H1 (cell line): Measurements from ENCODE around the gene ITPR1. TPM values are rescaled to one million over a fixed set of nuclear protein-coding genes. Genes with fewer than 3 reads are reported as not detected.

Experiments
- CTCF ChIA-PET: fragments of 300-600 bp; sonication (Branson Sonifier 250); formaldehyde crosslinking; loops from one replicate; lab custom pipeline; 2021; ENCODE audit not compliant: partially characterized antibody; lab: Charles Lee
- POLR2A ChIA-PET: fragments of 300-600 bp; sonication (Branson Sonifier 250); formaldehyde crosslinking; loops from one replicate; lab custom pipeline; 2021; ENCODE audit warnings: inconsistent platforms; ENCODE audit not compliant: partially characterized antibody; lab: Charles Lee
- DNase-seq, 2 experiments: peaks; one replicate each; pipeline versions ENCODE4 v3.0.0 to v3.0.0-alpha.2; 2010 to 2022; ENCODE audit warnings: low spot score in 2 of 2, low read depth in 1 of 2, mixed read lengths in 1 of 2
- FAIRE-seq: peaks from 2 replicates; lab custom pipeline; 2011; peaks lifted over from hg19 to GRCh38; lab: Jason Lieb, UNC
- H2AFZ ChIP-seq: 2 replicates; pipeline ENCODE4 v1.8.1; 2012; ENCODE audit warnings: low read length, inconsistent platforms
- H2AK5ac ChIP-seq: 2 replicates; pipeline ENCODE4 v1.6.1; 2013; ENCODE audit warnings: low read depth, low read length
- H2BK120ac ChIP-seq: replicated peaks from 2 replicates; pipeline ENCODE3; 2013; ENCODE audit warnings: low read depth, low read length, inconsistent platforms
- H2BK12ac ChIP-seq: 2 replicates; pipeline ENCODE4 v1.6.1; 2013; ENCODE audit warnings: low read depth, low read length
- H2BK15ac ChIP-seq: 2 replicates; pipeline ENCODE4 v1.6.1; 2013; ENCODE audit warnings: low read length
- H2BK20ac ChIP-seq: 2 replicates; pipeline ENCODE4 v1.6.1; 2013; ENCODE audit warnings: low read length
- H2BK5ac ChIP-seq: 2 replicates; pipeline ENCODE4 v1.6.1; 2013; ENCODE audit warnings: low read depth, low read length
- H3K14ac ChIP-seq: 2 replicates; pipeline ENCODE4 v1.6.1; 2013; ENCODE audit warnings: inconsistent platforms; ENCODE audit not compliant: insufficient read length
- H3K18ac ChIP-seq: 2 replicates; pipeline ENCODE4 v1.6.1; 2013; ENCODE audit warnings: low read length; ENCODE audit errors: extremely low read depth
- H3K23ac ChIP-seq: 2 replicates; pipeline ENCODE4 v1.6.1; 2013; ENCODE audit warnings: inconsistent platforms; ENCODE audit not compliant: insufficient read length
- H3K23me2 ChIP-seq: 2 replicates; pipeline ENCODE4 v1.6.1; 2013; ENCODE audit warnings: low read depth, low read length
- H3K27ac ChIP-seq: 2 replicates; pipeline ENCODE4 v1.6.1; 2011; ENCODE audit warnings: low read depth, low read length, inconsistent platforms
- H3K27me3 ChIP-seq, 4 experiments: replicated peaks in 1 of 4; 1 replicate in 1 of 4; 2 replicates in 3 of 4; pipeline versions ENCODE4 v1.6.1 to v1.8.1; 2011 to 2013; ENCODE audit warnings: low read length in 3 of 4, mild to moderate bottlenecking in 3 of 4, inconsistent platforms in 2 of 4, mixed read lengths in 2 of 4, moderate library complexity in 1 of 4; ENCODE audit not compliant: control insufficient read depth in 3 of 4, insufficient read depth in 3 of 4; ENCODE audit errors: extremely low read depth in 1 of 4
- H3K36me3 ChIP-seq, 4 experiments: 2 replicates each; pipeline versions ENCODE4 v1.6.1 to v1.8.1; 2011 to 2013; ENCODE audit warnings: mild to moderate bottlenecking in 4 of 4, low read length in 3 of 4, moderate library complexity in 2 of 4, control low read depth in 1 of 4, inconsistent platforms in 1 of 4; ENCODE audit not compliant: insufficient read depth in 4 of 4, control insufficient read depth in 2 of 4
- H3K4ac ChIP-seq: replicated peaks from 2 replicates; pipeline ENCODE3; 2013; ENCODE audit warnings: low read length, low read depth, mixed read lengths, inconsistent platforms; ENCODE audit not compliant: insufficient read length
- H3K4me1 ChIP-seq, 4 experiments: replicated peaks in 1 of 4; 1 replicate in 1 of 4; 2 replicates in 3 of 4; pipeline versions ENCODE4 v1.6.1 to v1.8.1; 2011 to 2013; ENCODE audit warnings: low read length in 3 of 4, inconsistent platforms in 2 of 4, mixed read lengths in 1 of 4; ENCODE audit not compliant: insufficient read depth in 4 of 4, control insufficient read depth in 3 of 4
- H3K4me2 ChIP-seq, 2 experiments: 2 replicates each; pipeline versions ENCODE4 v1.6.1 to v1.8.1; 2011 to 2013; ENCODE audit warnings: low read depth in 2 of 2, low read length in 2 of 2, control low read depth in 1 of 2, inconsistent platforms in 1 of 2, mild to moderate bottlenecking in 1 of 2; ENCODE audit not compliant: insufficient read depth in 1 of 2
- H3K4me3 ChIP-seq, 4 experiments: fragments of 200-600, 300-600 bp in 1 of 4; sonication (generic), shearing (Covaris generic), sonication (Bioruptor Twin) in 1 of 4; 2 replicates each; pipeline versions ENCODE4 v1.5.1 to v1.8.1; 2011 to 2016; ENCODE audit warnings: low read length in 4 of 4, low read depth in 3 of 4, control low read depth in 2 of 4, inconsistent platforms in 2 of 4, mild to moderate bottlenecking in 2 of 4, mixed read lengths in 1 of 4, moderate library complexity in 1 of 4; ENCODE audit not compliant: insufficient read depth in 2 of 4; ENCODE audit errors: extremely low read depth in 1 of 4
- H3K56ac ChIP-seq: replicated peaks from 2 replicates; pipeline ENCODE3; 2013; ENCODE audit warnings: low read depth, mild to moderate bottlenecking, mixed read lengths, low read length, inconsistent platforms; ENCODE audit not compliant: insufficient read length
- H3K79me1 ChIP-seq: 2 replicates; pipeline ENCODE4 v1.6.1; 2013; ENCODE audit warnings: low read depth, low read length, control low read depth
- H3K79me2 ChIP-seq, 2 experiments: 2 replicates each; pipeline versions ENCODE4 v1.6.1 to v1.8.1; 2012 to 2013; ENCODE audit warnings: low read length in 2 of 2, mild to moderate bottlenecking in 2 of 2, inconsistent platforms in 1 of 2; ENCODE audit not compliant: insufficient read depth in 2 of 2, control insufficient read depth in 1 of 2
- H3K9ac ChIP-seq, 4 experiments: replicated peaks in 1 of 4; 1 replicate in 1 of 4; 2 replicates in 3 of 4; pipeline versions ENCODE4 v1.6.1 to v1.8.1; 2011 to 2013; ENCODE audit warnings: low read depth in 3 of 4, low read length in 3 of 4, control low read depth in 2 of 4, mild to moderate bottlenecking in 2 of 4, moderate library complexity in 2 of 4, inconsistent platforms in 1 of 4; ENCODE audit errors: extremely low read depth in 1 of 4
- H3K9me3 ChIP-seq, 2 experiments: 2 replicates each; pipeline versions ENCODE4 v1.6.1 to v1.8.1; 2012 to 2013; ENCODE audit warnings: mild to moderate bottlenecking in 2 of 2, moderate library complexity in 2 of 2, control low read depth in 1 of 2, inconsistent platforms in 1 of 2, low read depth in 1 of 2, low read length in 1 of 2, mixed read lengths in 1 of 2; ENCODE audit not compliant: insufficient read depth in 2 of 2
- H4K20me1 ChIP-seq, 2 experiments: replicated peaks in 1 of 2; 2 replicates each; pipeline versions ENCODE3 to v1.8.1; 2011 to 2013; ENCODE audit warnings: inconsistent platforms in 2 of 2, low read length in 2 of 2, mild to moderate bottlenecking in 1 of 2; ENCODE audit not compliant: insufficient read depth in 2 of 2, control insufficient read depth in 1 of 2
- H4K5ac ChIP-seq: 2 replicates; pipeline ENCODE4 v1.6.1; 2013; ENCODE audit warnings: low read length, low read depth, mixed read lengths, inconsistent platforms; ENCODE audit not compliant: insufficient read length
- H4K8ac ChIP-seq: 2 replicates; pipeline ENCODE4 v1.8.0; 2013; ENCODE audit warnings: mild to moderate bottlenecking, moderate library complexity, low read length, inconsistent platforms; ENCODE audit not compliant: insufficient read depth; ENCODE audit errors: extremely low read depth
- H4K91ac ChIP-seq: replicated peaks from 2 replicates; pipeline ENCODE3; 2013; ENCODE audit warnings: low read length, mixed read lengths, inconsistent platforms; ENCODE audit not compliant: insufficient read length
- ASH2L ChIP-seq: fragments of 200-600, 300-600 bp; sonication (generic); IDR thresholded peaks from one replicate; pipeline ENCODE4 v1.7.1; 2017; ENCODE audit warnings: low read length
- ATF3 ChIP-seq: IDR thresholded peaks from 2 replicates; pipeline ENCODE4 v1.6.1; 2011; ENCODE audit warnings: low read depth, mild to moderate bottlenecking, low read length; ENCODE audit not compliant: insufficient read depth
- CBX5 ChIP-seq: fragments of 300-800, 300-1000 bp; sonication (generic); IDR thresholded peaks from 2 replicates; pipeline ENCODE4 v1.7.1; 2016; ENCODE audit warnings: antibody characterized with exemption, low read length, low read depth
- CHD1 ChIP-seq: IDR thresholded peaks from 2 replicates; pipeline ENCODE4 v1.6.1; 2012; ENCODE audit warnings: low read depth, low read length, improper control_type of control experiment
- CHD2 ChIP-seq: IDR thresholded peaks from 2 replicates; pipeline ENCODE4 v1.6.1; 2012; ENCODE audit warnings: low read length, improper control_type of control experiment
- CREB1 ChIP-seq: IDR thresholded peaks from 2 replicates; pipeline ENCODE4 v1.6.1; 2012; ENCODE audit warnings: inconsistent platforms
- KDM1A ChIP-seq: fragments of 200-600, 300-600 bp; sonication (generic); IDR thresholded peaks from 2 replicates; pipeline ENCODE4 v1.7.1; 2016; ENCODE audit warnings: mild to moderate bottlenecking, low read length, borderline replicate concordance
- SIRT6 ChIP-seq: IDR thresholded peaks from one replicate; pipeline ENCODE4 v1.7.1; 2012; ENCODE audit warnings: low read length, inconsistent platforms
- SRF ChIP-seq: IDR thresholded peaks from 2 replicates; pipeline ENCODE4 v1.6.1; 2011; ENCODE audit warnings: mild to moderate bottlenecking, low read depth, low read length, moderate library complexity
- WGBS, 2 experiments: shearing (Covaris generic) in 1 of 2; methylation state at CpG; one replicate each; pipeline versions ENCODE4 v1.1.6 to v1.1.7; 2013 to 2015; ENCODE audit warnings: low lambda C conversion rate in 2 of 2, mixed read lengths in 2 of 2, inconsistent platforms in 1 of 2, low coverage in 1 of 2, missing lambda C conversion rate in 1 of 2; ENCODE audit not compliant: insufficient replicate concordance in 2 of 2, insufficient coverage in 1 of 2, insufficient read length in 1 of 2; ENCODE audit errors: extremely low coverage in 1 of 2, missing lambda C conversion rate in 1 of 2; 5-methylcytosine and 5-hydroxymethylcytosine counted together
- polyA plus RNA-seq, 7 experiments: library from polyadenylated mRNA; depleted of rRNA in 3 of 7; stranded (reverse) in 5 of 7; unstranded in 2 of 7; fragments of >200 nt in 5 of 7; fragments of 200-250 nt in 2 of 7; gene quantifications; 1 replicate in 5 of 7; 2 replicates in 1 of 7; 4 replicates in 1 of 7; pipeline versions ENCODE4 v1.2.1 to v1.2.3, GENCODE V29; 2011 to 2013; ENCODE audit warnings: missing spikeins in 2 of 7, mixed read lengths in 2 of 7
- total RNA-seq: library from RNA; stranded (reverse); fragmentation: NEBNext Ultra II Directional; extraction: Animal tissue kit (Norgen Biotek cat#: 25700); gene quantifications from 2 replicates; pipeline ENCODE4 v1.2.1, GENCODE V29; 2021

Gene ITPR1
- total and polyA plus RNA-seq, 2 of the 8 experiments (the other 6 are each of a cell fraction or from before 2014, with no cell fraction given), result 2.5 to 16.3 TPM

- no peak overlapping the region; a peak in 1 of 7 replicates for H3K9ac ChIP-seq
- H2AK5ac ChIP-seq, result no peak overlapping the region
- FAIRE-seq, result no peak
- no peak overlapping the region for H2BK20ac ChIP-seq
- 0 out of 2 replicates have a peak overlapping the region, but pooled peaks have one; percentile 42 for H2BK12ac ChIP-seq
- no peak overlapping the region for H3K18ac ChIP-seq
- H3K23ac ChIP-seq, result no peak overlapping the region
- no peak overlapping the region for H3K27ac ChIP-seq
- H2BK15ac ChIP-seq, result no peak overlapping the region
- no peak overlapping the region for H4K8ac ChIP-seq
- H2BK120ac ChIP-seq, result no peak overlapping the region
- H3K79me1 ChIP-seq, result no peaks in the 10 kb centered on the region
- H3K56ac ChIP-seq, result no peak overlapping the region
- H3K14ac ChIP-seq, result no peak overlapping the region
- 95% methylated on average over 13 of the region's 13 CpGs; no CpG with 5 or more reads in 1 of the 2 experiments for WGBS, 2 experiments
- no peak overlapping the region for H3K4me2 ChIP-seq
- H3K79me2 ChIP-seq, result no peaks in the 10 kb centered on the region
- no peaks in the 10 kb centered on the region for H3K9me3 ChIP-seq
- no peak overlapping the region for H4K5ac ChIP-seq
- H2BK5ac ChIP-seq, result no peak overlapping the region
- H3K4ac ChIP-seq, result no peak overlapping the region
- DNase-seq, result no peak
- H3K23me2 ChIP-seq, result no peaks in the 10 kb centered on the region
- H3K4me1 ChIP-seq, result peaks cover 0 to 3% (median under 1%) of the 10 kb centered on the region in 4 experiments; a peak in 2 of 7 replicates
- no peak overlapping the region for H2AFZ ChIP-seq
- no peaks in the 10 kb centered on the region for H4K20me1 ChIP-seq
- no peak overlapping the region for H4K91ac ChIP-seq
- H3K36me3 ChIP-seq, result no peaks in the 10 kb centered on the region
- no peak overlapping the region for H3K4me3 ChIP-seq
- ChIA-PET CTCF (interaction anchor here (0.6 to 2.9 kb wide), 22 partner anchors 17 to 426 kb away, joined by 3 to 10 read pairs (median 4); partner anchors contain the start of gene BHLHE40), POLR2A (no interaction called here)
- H3K27me3 ChIP-seq, result no peaks in the 10 kb centered on the region
- TF ChIP-seq ASH2L (no peak), ATF3 (no peak), SRF (no peak), CHD2 (no peak), CBX5 (no peak), CREB1 (no peak), SIRT6 (no peak), KDM1A (no peak), CHD1 (no peak)
These were observed 163.6 kb downstream of the ITPR1 start for GRCh38 chr3:4656626-4657328.
